Hepatocyte (in vitro differentiated cells): ENCODE results near the gene TMEM89. TPM values are rescaled to one million over a fixed set of nuclear protein-coding genes. Genes with fewer than 3 reads are reported as not detected.

ENCODE experiments used
- DNase-seq: peaks from one replicate; pipeline ENCODE4 v3.0.0-alpha.2; 2016; ENCODE audit warnings: low spot score
- H2AFZ ChIP-seq: fragments of 200-600 bp; sonication (generic); 2 replicates; pipeline ENCODE4 v1.6.0; 2016; ENCODE audit warnings: antibody characterized with exemption, mild to moderate bottlenecking
- H3K27ac ChIP-seq: fragments of 200-600 bp; sonication (generic); 2 replicates; pipeline ENCODE4 v1.5.1; 2016; ENCODE audit warnings: mild to moderate bottlenecking
- H3K27me3 ChIP-seq: fragments of 200-600 bp; sonication (generic); 2 replicates; pipeline ENCODE4 v1.6.1; 2016
- H3K36me3 ChIP-seq: fragments of 200-600 bp; sonication (generic); replicated peaks from 2 replicates; pipeline ENCODE4 v1.5.1; 2016; ENCODE audit warnings: low read depth; ENCODE audit not compliant: insufficient read depth
- H3K4me1 ChIP-seq: fragments of 200-600 bp; sonication (generic); 2 replicates; pipeline ENCODE4 v1.5.1; 2016; ENCODE audit warnings: mild to moderate bottlenecking, moderate library complexity; ENCODE audit not compliant: insufficient read depth
- H3K4me2 ChIP-seq: fragments of 200-600 bp; sonication (generic); 2 replicates; pipeline ENCODE4 v1.6.0; 2016
- H3K4me3 ChIP-seq: fragments of 200-600 bp; sonication (generic); 2 replicates; pipeline ENCODE4 v1.5.1; 2016; ENCODE audit warnings: mild to moderate bottlenecking
- H3K79me2 ChIP-seq: fragments of 200-600 bp; sonication (generic); 2 replicates; pipeline ENCODE4 v1.6.0; 2017; ENCODE audit warnings: mild to moderate bottlenecking
- H3K9me2 ChIP-seq: fragments of 200-600 bp; sonication (generic); replicated peaks from 2 replicates; pipeline ENCODE4 v1.6.0; 2017; ENCODE audit warnings: mild to moderate bottlenecking; ENCODE audit not compliant: insufficient read depth
- H3K9me3 ChIP-seq: fragments of 200-600 bp; sonication (generic); 2 replicates; pipeline ENCODE4 v1.5.1; 2016; ENCODE audit warnings: low read depth, mild to moderate bottlenecking
- H4K20me1 ChIP-seq: fragments of 200-600 bp; sonication (generic); 2 replicates; pipeline ENCODE4 v1.6.0; 2016; ENCODE audit warnings: mild to moderate bottlenecking; ENCODE audit not compliant: insufficient read depth, poor library complexity, severe bottlenecking
- EZH2 ChIP-seq: fragments of 200-600 bp; sonication (generic); IDR thresholded peaks from 2 replicates; pipeline ENCODE4 v1.6.1; 2016; ENCODE audit warnings: antibody characterized with exemption, mild to moderate bottlenecking, borderline replicate concordance
- EZH2phosphoT487 ChIP-seq: fragments of 200-600 bp; sonication (generic); IDR thresholded peaks from one replicate; pipeline ENCODE4 v1.6.1; 2018; ENCODE audit warnings: antibody characterized with exemption, mild to moderate bottlenecking, low read depth, moderate library complexity; ENCODE audit not compliant: unreplicated experiment, severe bottlenecking
- WGBS: methylation state at CpG from one replicate; pipeline ENCODE4 v1.1.6; 2016; ENCODE audit warnings: low lambda C conversion rate; ENCODE audit errors: missing lambda C conversion rate; 5-methylcytosine and 5-hydroxymethylcytosine counted together
- polyA plus RNA-seq: library from polyadenylated mRNA; unstranded; fragments of >200 nt; fragmentation: Nextera tagmentation; extraction: Ambion mirVana; gene quantifications from 2 replicates; pipeline ENCODE4 v1.2.1, GENCODE V29; 2016
- total RNA-seq: library from RNA; depleted of rRNA; stranded (reverse); fragments of >200 nt; gene quantifications from 2 replicates; pipeline ENCODE4 v1.2.3, GENCODE V29; 2014
- TF ChIP-seq, protein P1 (sequence below): fragments of 200-600 bp; sonication (generic); IDR thresholded peaks from 2 replicates; pipeline ENCODE4 v1.5.1; 2016; ENCODE audit warnings: antibody characterized with exemption, mild to moderate bottlenecking; ENCODE audit not compliant: poor library complexity

Gene TMEM89
- total and polyA plus RNA-seq, 2 experiments from 2014 or later = not detected

GRCh38 chr3:48647714-48648113, 26.1 kb upstream of the TMEM89 start:
- no peaks in the 10 kb centered on the region for H3K36me3 ChIP-seq
- TF ChIP-seq EZH2 = no peak
- TF ChIP-seq EZH2phosphoT487 = no peak
- no peaks in the 10 kb centered on the region for H3K79me2 ChIP-seq
- no peak overlapping the region for H2AFZ ChIP-seq
- H3K9me3 ChIP-seq = no peaks in the 10 kb centered on the region
- no peaks in the 10 kb centered on the region for H3K9me2 ChIP-seq
- no peaks in the 10 kb centered on the region for H3K27me3 ChIP-seq
- H3K4me2 ChIP-seq = no peak overlapping the region
- H3K4me3 ChIP-seq = no peak overlapping the region
- no peak overlapping the region for H3K27ac ChIP-seq
- H4K20me1 ChIP-seq = no peaks in the 10 kb centered on the region
- 98% methylated on average over 9 of the region's 9 CpGs for WGBS
- H3K4me1 ChIP-seq = no peaks in the 10 kb centered on the region
- no peak for DNase-seq

- WGBS = 97% methylated on average over 22 of the region's 22 CpGs
- H3K9me3 ChIP-seq = no peaks in the 10 kb centered on the region
These were observed 23.6 kb upstream of the TMEM89 start for GRCh38 chr3:48644898-48645760.

DNA sequence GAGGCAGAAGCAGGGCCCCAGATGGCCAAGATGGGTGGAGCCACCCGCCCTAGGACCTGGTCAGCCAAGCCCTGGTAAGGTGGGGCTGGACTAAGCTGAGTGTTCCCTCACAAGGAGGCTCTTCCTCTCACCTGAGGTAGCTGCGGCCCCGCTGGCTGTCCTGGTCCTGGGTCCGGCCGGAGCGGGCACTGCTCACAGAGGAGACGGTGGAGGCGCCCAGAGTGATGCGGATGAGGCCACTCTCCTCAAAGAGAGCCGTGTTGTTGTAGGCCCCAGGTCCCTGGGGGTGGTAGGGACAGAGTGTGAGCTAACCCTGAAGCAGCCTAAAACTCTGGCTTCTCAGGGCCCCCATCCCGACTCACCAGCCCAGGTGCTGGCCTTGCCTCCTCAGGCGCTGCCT, 21.0 kb upstream of the TMEM89 start:
- Histone ChIP-seq H3K36me3 (no peaks in the 10 kb centered on the region), H3K79me2 (no peaks in the 10 kb centered on the region), H3K27ac (no peak overlapping the region), H2AFZ (no peak overlapping the region), H3K27me3 (no peaks in the 10 kb centered on the region), H4K20me1 (no peaks in the 10 kb centered on the region), H3K9me3 (no peaks in the 10 kb centered on the region), H3K4me1 (no peaks in the 10 kb centered on the region), H3K9me2 (no peaks in the 10 kb centered on the region), H3K4me3 (no peak overlapping the region), H3K4me2 (no peak overlapping the region)
- TF ChIP-seq EZH2phosphoT487 (no peak), EZH2 (no peak)
- TF ChIP-seq, protein P1, sequence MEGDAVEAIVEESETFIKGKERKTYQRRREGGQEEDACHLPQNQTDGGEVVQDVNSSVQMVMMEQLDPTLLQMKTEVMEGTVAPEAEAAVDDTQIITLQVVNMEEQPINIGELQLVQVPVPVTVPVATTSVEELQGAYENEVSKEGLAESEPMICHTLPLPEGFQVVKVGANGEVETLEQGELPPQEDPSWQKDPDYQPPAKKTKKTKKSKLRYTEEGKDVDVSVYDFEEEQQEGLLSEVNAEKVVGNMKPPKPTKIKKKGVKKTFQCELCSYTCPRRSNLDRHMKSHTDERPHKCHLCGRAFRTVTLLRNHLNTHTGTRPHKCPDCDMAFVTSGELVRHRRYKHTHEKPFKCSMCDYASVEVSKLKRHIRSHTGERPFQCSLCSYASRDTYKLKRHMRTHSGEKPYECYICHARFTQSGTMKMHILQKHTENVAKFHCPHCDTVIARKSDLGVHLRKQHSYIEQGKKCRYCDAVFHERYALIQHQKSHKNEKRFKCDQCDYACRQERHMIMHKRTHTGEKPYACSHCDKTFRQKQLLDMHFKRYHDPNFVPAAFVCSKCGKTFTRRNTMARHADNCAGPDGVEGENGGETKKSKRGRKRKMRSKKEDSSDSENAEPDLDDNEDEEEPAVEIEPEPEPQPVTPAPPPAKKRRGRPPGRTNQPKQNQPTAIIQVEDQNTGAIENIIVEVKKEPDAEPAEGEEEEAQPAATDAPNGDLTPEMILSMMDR = no peak
- DNase-seq = no peak
- 93% methylated on average over 12 of the region's 12 CpGs for WGBS

More at GRCh38 chr3:48644898-48645760, 23.6 kb upstream of the TMEM89 start:
- TF ChIP-seq EZH2 = no peak
- TF ChIP-seq, protein P1 = no peak
- TF ChIP-seq EZH2phosphoT487 = no peak
- no peaks in the 10 kb centered on the region for H3K27me3 ChIP-seq
- no peaks in the 10 kb centered on the region for H3K79me2 ChIP-seq
- no peaks in the 10 kb centered on the region for H3K9me2 ChIP-seq
- no peak overlapping the region for H3K4me2 ChIP-seq
- no peaks in the 10 kb centered on the region for H3K4me1 ChIP-seq
- H3K4me3 ChIP-seq = no peak overlapping the region
- no peak overlapping the region for H3K27ac ChIP-seq
- no peak for DNase-seq
- H2AFZ ChIP-seq = no peak overlapping the region
- H3K36me3 ChIP-seq = no peaks in the 10 kb centered on the region
- H4K20me1 ChIP-seq = no peaks in the 10 kb centered on the region

DNA sequence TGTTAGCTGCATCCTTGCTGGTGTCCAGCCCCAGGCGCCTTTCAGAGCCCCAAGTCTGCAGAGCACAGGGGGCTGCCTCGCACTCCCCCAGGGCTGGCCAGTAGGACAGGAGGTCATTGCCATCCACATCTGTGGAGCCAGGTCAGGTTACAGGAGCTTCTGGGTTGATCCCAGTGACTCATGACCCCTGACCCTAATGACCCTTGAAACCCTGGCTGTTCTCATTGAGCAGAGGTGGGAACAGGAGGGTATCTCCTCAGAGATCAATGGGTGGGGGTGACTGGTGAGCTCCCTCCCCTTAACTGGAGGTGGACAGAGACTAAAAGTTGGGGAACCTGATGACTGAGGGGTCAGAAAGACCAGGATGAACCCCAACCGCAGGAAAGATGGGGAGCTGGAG, 19.8 kb upstream of the TMEM89 start:
- Histone ChIP-seq H2AFZ (no peak overlapping the region), H3K27me3 (no peaks in the 10 kb centered on the region), H3K4me3 (no peak overlapping the region), H3K4me1 (peaks cover 7% of the 10 kb centered on the region), H3K4me2 (no peak overlapping the region), H3K9me3 (no peaks in the 10 kb centered on the region), H3K27ac (no peak overlapping the region), H4K20me1 (no peaks in the 10 kb centered on the region), H3K36me3 (no peaks in the 10 kb centered on the region), H3K79me2 (no peaks in the 10 kb centered on the region), H3K9me2 (no peaks in the 10 kb centered on the region)
- WGBS = 97% methylated on average over 3 of the region's 3 CpGs
- DNase-seq = no peak
- TF ChIP-seq, protein P1 = no peak
- TF ChIP-seq EZH2 (no peak), EZH2phosphoT487 (no peak)
